GM18517 (cell line): ENCODE measurements around the gene POLR3G.

ENCODE experiments used
- ATAC-seq: cut with Tn5 transposase; IDR thresholded peaks from one replicate; pipeline ENCODE4 v1.9.1; 2021; ENCODE audit warnings: mild to moderate bottlenecking, moderate library complexity; ENCODE audit not compliant: unreplicated experiment

The POLR3G gene, protein sequence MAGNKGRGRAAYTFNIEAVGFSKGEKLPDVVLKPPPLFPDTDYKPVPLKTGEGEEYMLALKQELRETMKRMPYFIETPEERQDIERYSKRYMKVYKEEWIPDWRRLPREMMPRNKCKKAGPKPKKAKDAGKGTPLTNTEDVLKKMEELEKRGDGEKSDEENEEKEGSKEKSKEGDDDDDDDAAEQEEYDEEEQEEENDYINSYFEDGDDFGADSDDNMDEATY

DNA sequence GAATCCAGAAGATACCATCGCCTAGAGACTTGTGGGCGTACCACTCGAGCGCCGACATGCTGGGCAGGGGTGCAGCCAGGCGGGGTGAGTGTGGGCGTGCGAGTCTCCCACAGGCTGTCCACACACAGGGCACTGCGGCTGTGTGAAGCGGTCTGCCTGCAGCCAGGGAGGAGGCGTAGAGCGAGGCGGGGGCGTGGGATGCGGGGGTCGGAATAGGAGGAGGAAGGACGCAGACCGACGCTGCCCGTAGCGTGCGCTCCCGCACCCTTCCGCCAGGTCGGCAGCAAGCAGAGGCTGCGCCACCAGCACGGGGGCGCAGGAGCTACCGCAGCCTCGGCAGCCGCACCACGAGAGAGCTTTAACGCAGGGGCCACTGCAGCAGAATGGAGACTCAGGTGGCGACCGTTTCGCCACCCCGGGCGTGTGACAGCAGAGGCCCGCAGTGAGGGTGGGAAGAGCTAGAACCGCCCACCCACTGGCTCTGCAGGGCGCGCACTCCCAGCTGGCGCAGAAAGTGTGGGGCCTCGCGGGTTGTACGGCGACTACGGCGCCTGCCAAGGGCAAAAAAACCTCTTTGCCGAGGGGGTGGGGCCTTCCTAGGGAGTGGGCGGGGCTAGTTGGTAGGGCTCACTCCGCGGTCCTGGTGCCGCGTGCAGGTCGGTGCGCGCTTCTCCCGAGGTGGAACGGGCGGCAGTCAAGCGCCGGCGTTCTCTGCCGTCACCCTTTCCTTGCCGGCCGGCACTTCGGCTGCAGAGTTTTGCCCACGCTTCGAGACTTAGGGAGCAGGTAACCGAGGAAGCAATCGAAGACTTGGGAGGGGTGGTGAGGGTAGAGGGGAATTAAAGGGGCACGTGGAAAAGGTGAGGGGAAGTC lies at the start of gene POLR3G, which contains the start of gene MBLAC2:
POLR3G (plus strand) TSS at position 630 of the 873 bp plus-strand sequence. CDS start 10,704 bp downstream, outside the sequence.
MBLAC2 (minus strand) TSS at position 537 of the 873 bp plus-strand sequence; CDS start at position 58, 479 bp downstream.
- peak; percentile 87 for ATAC-seq

DNA sequence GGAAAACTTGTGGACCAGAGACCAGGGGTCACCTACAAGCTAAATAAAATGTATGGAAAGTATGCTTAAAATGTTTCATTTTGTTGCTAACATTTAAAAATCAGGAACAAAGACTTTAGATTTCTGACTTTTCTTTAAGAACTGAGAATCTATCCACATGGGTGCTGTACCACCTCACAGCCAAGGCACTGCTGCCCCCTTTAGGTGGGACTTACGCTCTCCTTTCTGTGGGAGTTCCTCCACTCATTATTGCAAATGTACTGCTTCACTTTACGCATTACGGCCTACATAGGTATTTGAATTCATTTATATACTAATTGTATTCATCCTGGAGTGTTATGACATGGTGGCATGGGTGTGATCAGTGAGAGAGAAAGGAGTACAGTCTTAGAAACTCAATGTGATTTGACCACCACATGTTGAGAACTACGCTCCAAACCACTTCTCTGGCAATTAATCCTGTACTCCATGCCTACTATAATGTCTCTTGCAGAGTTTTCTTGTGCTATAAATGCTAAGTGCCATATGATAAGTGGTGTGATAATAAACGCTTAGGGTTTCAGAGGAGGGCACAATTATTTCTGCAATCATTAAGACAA lies 40.4 kb upstream of the POLR3G start:
- ATAC-seq: peak; percentile 56

DNA sequence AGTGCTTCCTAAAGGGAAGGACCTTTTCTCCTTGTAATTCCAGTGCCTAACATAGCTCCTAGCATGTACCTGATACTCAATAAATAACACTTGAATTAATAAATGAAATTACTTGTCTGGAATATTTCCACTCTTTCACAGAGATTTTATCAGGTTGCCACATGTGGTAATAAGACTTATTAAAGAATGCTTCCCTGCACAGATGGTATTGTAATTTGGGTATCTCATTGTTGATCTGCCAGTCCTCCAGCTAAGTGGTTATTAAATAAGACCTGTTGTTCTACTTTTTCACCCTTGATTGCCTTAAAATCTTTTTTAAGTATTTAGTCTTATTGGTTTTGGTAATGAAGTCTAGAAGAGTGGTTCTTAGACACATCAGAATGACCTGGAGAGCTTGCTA lies 37.0 kb upstream of the POLR3G start:
- no peak for ATAC-seq

DNA sequence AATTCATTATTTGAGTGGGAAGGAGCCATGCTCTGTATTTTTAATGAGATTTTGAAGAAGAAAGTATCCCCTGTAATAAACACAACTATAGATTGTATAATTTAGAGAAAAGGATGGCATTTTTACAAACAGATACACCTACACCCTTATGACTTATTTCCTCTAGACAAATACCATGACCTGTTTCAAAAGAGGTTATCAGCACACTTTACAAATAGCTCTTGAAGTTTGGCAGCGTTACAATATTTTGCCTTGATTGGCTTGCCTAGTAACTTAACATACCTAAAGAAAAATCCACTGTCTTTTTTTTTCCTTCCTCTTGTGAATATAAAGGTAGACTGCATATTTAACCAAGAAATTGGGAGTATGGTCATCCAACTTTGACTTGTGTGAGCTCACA lies 36.6 kb upstream of the POLR3G start:
- ATAC-seq: no peak

DNA sequence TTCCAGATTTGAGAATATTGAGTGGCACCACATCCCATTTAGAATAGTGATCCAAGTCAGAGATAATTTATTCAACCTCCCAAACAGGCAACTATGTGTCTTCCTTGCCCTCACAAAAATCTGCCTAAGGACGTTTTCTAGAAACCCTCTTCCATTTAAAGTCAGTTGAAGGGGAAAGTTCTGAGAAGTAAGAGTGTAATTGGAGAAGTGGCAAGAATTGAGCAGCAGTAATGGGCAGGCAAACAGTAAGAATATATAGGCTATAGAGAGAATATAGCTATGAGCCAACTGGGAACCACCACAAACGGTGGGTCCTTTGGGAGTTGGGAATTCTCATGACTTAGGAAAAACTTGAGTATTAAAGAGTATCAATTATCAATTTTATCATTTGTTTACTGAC lies 34.0 kb upstream of the POLR3G start:
- ATAC-seq: no peak

DNA sequence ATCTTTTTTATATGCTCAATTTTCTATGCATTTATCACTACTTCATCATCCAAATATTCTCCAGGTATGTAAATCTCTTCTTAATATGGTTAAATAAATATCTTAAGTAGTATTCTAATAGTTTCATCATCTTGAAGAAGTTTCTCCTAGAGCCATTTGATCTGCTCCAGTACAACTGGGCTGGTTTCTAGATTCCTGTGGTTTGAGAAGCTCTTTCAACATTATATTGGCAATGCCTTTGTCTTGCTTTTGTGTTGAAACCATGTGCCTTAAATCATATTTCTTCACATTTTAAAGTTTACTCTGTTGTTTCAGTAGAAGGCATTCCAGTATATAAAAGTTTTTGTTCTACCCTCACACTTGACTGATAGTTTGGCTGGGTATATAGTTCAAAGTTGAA lies 27.7 kb upstream of the POLR3G start:
- no peak for ATAC-seq

DNA sequence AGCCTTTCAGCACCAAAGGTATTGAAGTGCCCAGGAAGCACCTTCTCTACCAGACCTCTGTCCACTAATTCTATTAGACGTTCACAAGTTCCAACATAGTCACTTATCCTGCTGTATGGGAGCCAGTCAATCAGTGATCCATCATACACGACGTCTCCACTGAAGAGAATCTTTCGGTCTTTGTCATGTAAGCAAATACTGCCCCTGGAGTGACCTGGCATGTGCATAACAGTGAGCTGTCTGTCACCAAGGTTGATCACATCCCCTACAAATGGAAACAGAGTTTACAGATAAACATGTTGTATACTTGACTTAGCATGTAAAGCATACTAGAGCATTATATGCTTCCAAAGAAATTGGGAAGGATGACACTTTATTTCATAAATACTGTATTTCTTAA lies 13.4 kb upstream of the POLR3G start:
- no peak for ATAC-seq

DNA sequence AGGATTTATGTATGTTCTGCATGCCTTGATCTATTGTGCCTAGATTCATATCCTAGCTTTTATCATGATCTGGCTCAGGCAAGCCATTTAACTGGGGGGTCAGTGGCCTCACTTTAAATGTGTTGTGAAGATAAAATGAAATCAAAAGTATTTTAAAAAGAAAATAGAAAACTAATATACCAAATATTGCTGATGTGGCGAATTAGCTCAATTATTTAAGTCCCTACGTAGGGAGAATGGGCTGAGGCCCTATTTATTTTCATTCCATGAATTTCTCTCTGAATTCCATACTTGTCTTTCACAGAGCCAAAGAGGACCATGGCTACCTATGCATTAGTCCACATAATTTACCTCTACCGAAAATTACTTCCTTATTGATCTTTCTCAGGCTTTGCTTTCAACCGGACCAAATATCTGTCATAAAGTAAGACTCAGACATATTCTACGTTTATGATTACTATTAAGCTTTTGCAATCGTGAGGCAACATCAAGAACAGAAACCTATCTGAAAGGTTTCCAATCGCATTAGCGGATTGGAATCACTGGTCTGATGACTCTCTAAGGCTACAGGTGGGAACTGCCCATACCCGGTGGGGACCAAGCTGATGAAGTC lies 1.8 kb upstream of the POLR3G start:
- peak; percentile 11 for ATAC-seq

DNA sequence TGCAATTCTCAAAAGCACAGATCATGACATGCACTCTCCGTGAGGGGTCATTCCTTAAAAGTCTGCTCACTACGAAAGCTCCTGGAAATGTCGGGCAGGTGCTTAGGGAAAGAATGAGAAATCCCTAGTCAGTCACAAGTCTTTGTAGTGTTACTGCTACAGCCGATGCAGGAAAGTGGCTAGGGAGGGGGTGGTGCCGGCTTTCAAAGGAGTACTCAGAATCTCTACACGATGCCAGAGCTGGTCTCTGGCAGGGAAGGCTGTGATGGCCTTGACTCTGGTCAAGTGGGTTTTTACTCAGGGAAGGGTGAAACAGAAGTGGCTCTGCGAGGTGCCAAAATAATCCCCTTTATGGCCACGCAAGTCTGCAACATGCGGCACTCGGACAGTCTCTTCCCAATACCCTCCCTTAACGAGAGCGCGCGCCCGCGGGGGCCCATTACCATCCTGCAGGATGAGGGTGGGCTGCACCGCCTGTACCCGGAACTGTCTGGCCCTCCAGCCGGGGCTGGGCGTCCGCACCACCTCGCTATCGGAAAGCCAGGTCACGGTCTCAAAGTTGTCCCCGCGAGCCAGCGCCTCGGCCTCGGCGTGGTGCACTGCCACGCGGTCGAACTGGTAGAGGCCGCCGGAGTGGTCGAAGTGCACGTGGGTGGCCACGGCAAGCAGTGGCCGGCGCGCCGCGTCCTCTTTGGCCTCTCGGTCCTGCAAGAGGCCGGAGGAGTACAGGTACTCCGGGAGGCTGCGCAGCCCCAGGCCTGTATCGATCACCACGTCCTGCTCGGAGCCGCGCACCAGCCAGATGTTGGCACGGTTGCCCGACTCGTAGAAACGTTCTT lies 1.0 kb upstream of the POLR3G start:
- peak; percentile 7 for ATAC-seq

DNA sequence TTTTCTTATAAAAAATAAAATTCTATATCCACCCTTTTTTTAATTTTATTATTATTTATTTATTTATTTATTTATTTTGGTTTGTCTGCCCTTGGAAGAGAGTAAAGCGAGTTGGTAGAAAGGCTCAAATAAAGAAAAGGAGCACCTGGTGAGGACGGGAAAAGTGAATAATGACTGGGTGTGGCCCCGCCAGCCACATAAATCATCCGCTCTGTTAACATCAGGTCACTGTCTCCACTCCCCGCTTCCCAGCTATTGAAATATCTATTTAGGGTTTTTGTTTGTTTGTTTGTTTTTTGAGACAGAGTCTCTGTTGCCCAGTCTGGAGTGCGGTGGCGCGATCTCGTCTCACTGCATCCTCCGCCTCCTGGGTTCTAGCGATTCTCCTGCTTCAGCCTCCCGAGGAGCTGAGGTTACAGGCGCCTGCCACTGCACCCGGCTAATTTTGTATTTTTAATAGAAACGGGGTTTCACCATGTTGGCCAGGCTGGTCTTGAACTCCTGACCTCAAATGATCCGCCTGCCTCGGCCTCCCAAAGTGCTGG lies 844 bp downstream of the POLR3G start:
- no peak for ATAC-seq

DNA sequence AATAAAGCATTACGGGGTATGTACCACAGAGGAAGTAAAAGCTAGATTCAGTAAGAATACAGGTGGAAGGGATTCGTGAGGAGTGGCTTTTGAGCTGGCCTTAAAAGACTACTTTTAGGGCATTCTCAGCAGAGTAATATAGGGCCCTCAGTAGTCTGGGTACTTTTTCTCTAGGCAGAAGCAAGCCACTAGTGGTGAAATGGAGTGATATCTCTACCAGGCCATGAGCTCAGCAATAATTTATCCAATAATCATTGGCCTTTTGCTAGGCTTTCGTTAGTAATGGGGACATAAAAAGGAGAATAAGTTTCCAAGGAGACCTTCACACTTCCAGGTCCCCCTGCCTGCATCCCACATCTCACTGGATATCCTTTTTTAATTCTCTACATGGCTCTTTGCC lies 1.7 kb downstream of the POLR3G start:
- no peak for ATAC-seq

DNA sequence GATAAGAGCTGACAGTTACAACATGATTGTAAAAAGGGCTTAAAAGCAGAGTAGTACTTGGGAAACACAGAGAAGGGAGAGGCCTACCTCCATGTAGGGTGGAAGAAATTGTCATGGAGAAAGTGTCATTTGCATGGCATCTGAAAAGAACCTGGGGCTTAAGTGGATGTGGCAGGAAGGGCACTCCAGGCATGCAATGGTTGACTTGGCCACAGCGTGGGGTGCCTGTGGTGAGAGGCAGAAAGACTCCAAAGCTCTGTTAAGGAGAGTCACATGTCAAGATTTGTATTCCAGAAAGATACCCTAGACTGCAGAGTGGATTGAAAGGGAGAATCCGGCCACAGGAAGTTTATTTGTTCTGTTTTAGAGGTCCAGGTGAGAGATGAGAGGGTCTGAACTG lies 2.4 kb downstream of the POLR3G start:
- ATAC-seq: no peak

DNA sequence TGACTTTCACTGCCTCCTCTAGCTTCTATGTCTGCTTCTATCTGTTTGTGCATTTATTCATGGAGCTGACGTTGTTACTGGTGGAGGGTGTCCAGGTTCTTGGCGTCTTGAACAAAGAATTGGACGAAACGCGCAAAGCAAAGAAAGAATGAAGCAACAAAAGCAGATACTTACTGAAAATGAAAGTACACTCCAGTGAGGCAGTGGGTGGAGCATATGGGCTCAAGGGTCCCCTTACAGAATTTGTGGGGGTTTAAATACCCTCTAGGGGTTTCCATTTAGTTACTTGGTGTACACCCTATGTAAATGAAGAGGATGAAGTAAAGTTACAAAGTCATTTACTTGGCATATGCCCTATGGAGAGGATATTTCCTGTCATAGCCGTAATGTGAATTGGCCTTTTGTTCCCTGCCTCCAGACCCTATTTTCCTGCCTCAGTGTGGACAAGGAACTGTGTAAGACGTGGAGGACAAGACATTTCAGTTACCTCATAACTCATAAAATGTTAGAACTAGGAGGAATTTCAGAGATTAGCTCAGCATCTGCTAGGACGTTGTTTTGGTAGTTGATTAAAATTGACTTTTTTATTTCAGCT lies 3.1 kb downstream of the POLR3G start:
- no peak for ATAC-seq

DNA sequence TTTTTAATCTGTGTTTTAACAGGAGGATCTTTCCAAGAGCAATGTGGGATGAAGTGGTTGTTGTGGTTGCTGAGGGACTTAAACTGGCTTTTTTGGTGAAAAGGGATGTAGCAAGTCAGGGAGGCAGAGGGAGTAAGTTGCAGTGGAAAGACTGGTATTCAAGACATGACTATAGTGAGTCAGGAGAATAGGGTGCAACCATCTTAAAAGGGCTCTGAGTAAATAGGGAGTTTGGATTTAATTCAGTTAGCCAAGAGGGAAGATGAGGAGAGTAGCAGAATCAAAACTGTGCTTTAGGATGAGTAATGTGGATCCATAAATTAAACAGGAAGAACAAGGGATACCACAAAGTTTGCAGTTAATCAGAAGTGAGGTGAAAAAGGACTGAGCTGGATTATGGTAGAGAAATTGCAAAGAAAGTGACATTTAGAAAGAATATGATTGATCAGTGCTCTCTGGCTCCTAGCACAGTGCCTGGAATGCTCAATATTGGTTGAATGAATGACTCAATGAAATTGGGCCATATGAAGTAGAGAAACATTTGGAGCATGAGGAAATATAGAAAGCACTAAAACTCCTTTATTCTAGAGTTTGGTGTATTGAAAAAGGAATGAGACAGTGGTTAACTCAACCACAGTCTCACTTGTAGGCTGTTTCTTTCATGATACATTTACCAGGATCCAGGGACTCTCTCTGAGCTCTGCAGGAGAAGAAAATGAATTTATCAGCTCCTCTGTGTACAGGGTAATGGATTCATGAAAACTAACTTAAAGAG lies 5.1 kb downstream of the POLR3G start:
- no peak for ATAC-seq

DNA sequence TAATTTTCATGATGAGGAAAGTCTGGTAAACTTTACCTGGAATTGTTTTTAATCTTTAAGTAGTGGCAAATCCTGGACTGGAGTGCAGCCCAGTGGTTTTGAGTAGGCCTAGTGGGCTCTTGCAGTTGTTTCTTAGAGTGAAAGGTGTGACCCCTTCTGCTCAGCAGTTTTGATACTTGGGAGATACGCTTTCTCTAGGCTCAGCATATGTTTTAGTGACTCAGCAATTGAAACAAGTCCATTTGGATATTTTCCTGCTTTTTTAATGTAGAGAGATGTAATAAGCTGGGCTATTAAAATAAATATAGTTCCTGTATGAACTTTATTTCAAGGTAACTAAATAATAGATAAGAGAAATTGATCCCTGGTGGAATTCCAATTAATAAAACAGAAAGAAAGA lies 6.0 kb downstream of the POLR3G start:
- ATAC-seq: no peak

DNA sequence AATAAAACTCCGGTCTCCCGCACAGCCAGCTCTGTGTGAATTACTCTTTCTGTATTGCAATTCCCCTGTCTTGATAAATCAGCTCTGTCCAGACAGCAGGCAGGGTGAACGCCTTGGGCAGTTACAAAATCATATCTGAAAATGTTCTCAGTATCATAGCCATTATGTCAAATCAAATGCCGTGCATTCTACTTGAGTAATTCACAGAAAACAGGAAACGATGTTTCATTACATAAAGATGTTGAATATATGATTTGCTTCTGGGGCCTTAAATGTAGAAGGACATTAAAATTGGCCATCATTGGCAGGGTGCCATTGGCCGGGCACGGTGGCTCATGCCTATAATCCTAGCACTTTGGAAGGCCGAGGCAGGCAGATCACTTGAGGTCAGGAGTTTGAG lies 8.5 kb downstream of the POLR3G start:
- no peak for ATAC-seq

DNA sequence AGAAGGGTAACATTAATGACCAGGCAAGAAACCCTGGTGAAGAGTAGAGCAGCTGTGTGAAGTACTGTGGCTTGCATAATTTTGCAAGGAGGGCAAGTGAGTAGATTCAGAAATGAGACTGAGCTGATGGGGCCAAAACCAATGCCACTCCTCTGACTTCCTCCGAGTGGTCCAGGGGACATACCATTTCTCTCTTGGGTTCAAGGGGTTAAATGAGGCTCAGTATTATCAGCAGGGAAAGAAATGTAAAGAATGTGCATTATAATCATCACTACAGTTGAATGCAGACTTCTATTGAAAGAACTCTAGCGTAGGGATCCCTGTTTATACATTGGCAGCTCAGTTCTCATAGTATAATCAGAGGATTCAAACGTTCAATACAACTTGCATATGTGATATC lies 9.9 kb downstream of the POLR3G start:
- no peak for ATAC-seq

DNA sequence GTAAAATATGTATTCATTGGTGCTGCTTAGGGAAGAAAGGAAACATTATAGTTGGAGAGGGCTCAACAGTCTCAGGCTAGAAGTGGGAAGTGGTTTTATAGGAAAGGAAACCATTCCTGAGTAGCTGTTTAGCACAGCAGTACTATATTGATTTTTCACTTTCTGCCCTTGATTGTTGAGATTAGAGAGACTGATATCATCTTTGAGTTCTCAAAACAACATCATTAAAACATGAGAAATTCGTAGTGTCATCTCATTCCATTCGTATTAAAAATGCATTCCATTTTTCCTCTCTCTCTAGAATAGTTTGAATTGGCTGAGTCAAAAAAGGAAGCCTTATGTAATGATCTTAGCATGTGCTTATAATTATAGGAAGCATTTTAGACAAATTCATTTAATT lies 14.1 kb downstream of the POLR3G start:
- no peak for ATAC-seq

DNA sequence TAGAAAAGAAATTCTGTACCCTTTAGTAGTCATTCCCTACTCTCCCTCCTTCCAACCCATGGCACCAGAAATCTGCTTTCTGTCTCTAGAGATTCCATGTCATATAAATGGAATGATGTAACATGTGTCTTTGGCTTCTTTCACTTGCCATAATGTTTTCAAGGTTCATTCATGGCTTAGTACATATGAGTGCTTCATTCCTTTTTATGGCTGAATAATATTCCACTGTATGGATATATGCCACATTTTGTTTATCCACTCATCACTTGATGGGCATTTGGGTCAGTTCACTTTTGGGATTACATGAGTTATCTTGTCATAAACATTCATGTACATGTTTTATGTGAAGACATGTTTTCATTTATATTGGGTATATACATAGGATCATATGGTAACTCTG lies 19.4 kb downstream of the POLR3G start:
- no peak for ATAC-seq
